ENCODE results near the gene TTC3. TPM values are rescaled to one million over a fixed set of nuclear protein-coding genes. Genes with fewer than 3 reads are reported as not detected.

The TTC3 gene
- total and polyA plus RNA-seq, 9 of the 15 experiments (the other 6 are each of a cell fraction or from before 2014, with no cell fraction given) = 17.5 to 92.0 (median 59.5) TPM

- TF ChIP-seq NR4A1 (CRISPR knock-in tag; IDR thresholded peaks at IDR 0.05) (no peak), NR4A1 (tag; IDR thresholded peaks at IDR 0.05) (0 out of 2 replicates have a peak, but pooled peaks have one; percentile 32), ELF1 (tag; IDR thresholded peaks at IDR 0.05) (no peak), PTBP1 (IDR thresholded peaks at IDR 0.05; ENCODE audit: low read depth, low read length) (no peak), MYBL2 (IDR thresholded peaks at IDR 0.05; ENCODE audit: low read depth) (no peak), MYBL2 (CRISPR knock-in tag; IDR thresholded peaks at IDR 0.05; ENCODE audit: borderline replicate concordance) (no peak), STAG1 (CRISPR knock-in tag; IDR thresholded peaks at IDR 0.05; ENCODE audit: borderline replicate concordance) (no peak), SNIP1 (IDR thresholded peaks at IDR 0.05; ENCODE audit: low read depth) (no peak), FOXJ3 (CRISPR knock-in tag; IDR thresholded peaks at IDR 0.05) (no peak), ZNF695 (CRISPR knock-in tag; IDR thresholded peaks at IDR 0.05) (no peak), ZC3H8 (IDR thresholded peaks at IDR 0.05) (no peak), RBM15 (IDR thresholded peaks at IDR 0.05; ENCODE audit: insufficient read depth, low read length) (no peak), ARID4B (CRISPR knock-in tag; IDR thresholded peaks at IDR 0.05) (no peak), KHSRP (IDR thresholded peaks at IDR 0.05) (no peak)
Measured at GRCh38 chr21:37157938-37158337, 84.9 kb downstream of the TTC3 start (continued).
